Brain pericyte (primary cell): Measurements from ENCODE around the gene KIF16B.
"Not testable (repeated sequence)": the region's sequence is repeated elsewhere in the genome, so short reads cannot be mapped to it uniquely, and the experiment has no call there.

ENCODE experiments used
- DNase-seq: peaks from one replicate; pipeline ENCODE4 v3.0.0-alpha.2; 2012; ENCODE audit warnings: low read depth, low spot score

The KIF16B gene

DNA sequence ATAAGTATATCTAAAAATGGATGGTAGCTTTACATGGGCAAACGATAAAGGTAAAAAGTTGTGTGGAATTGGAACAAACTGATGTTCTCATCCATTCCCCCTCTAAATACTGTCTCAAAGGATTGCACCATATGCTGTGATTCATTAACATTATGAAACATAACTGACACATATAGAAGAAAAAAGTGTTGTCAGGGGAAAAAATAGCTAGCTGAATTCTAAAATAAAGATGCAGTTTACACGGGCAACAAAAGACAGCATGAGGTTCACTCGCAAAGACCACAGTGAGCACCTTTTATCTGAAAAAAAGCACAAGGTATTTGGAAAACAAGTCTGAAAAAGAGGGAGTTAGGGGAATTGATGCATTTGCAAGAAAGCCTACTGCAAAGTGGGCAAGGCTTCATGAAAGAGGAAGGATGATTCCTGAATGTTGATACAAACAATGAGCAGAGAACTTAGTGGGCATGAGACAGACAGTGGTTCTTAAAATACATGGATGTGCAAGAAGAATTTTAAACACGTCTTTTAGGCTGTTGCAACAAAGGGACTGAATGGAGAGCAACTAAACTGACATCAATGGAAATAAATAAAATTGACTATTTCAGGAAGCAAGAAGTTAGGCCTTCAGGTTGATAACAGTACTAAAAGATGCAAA lies 280.9 kb downstream of the KIF16B start:
- no peak for DNase-seq

DNA sequence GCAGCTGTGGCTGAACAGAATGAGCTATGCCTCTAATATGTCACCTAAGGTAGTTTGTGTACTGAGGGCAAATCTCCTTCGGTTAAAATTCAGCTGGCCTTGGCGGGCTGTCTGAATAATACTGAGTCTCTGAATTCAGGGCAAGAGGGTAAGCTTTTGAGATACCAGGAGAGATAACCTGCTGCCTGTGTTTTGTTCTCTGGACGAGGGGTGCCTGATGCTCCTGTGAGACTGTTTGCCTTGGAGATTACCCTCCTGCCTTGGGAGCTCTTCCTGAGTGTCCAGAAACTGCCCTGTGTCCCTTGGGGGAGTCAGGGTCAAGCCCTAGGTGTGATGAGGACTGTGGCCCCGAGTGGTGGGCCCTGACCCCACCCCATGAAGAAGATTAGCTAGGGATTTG lies 282.9 kb downstream of the KIF16B start:
- DNase-seq: no peak

DNA sequence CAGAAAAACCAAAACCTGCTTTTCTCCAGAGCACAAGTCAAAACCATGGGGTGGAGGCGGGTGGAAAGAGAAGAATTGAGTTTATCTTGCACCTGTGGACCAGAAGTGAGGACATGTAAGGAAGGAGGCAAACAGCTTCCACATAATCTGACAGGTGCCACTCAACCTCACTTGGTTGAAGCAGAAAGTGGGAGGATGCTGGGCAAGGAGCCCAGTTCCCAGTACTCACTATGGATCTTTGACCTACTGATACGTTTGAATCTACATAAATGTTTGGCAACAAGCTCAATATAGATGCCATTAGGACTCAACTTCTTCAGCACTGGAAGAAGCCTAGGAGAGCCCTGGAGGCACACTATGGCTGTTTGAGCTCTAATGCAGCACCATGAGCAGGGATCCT lies 285.5 kb downstream of the KIF16B start:
- no peak for DNase-seq

DNA sequence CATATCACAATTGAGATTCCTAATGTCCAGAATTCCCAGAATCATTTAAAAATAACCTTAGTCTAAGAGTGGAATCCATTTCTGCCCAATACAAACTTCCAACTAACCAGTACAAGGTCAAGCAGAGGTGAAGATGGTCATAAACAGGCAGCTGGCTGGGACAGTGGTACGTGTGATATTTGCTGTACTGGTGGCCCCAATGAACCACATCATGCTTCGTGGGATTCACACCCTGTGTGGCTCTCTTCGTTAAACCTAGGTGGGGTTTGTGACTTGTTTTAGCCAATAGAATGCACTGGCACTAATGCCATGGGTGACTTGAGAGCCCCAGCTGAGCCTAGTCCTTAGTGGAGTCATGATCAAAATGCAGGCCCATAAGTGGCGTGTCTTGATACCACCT lies 286.6 kb downstream of the KIF16B start:
- DNase-seq: no peak

DNA sequence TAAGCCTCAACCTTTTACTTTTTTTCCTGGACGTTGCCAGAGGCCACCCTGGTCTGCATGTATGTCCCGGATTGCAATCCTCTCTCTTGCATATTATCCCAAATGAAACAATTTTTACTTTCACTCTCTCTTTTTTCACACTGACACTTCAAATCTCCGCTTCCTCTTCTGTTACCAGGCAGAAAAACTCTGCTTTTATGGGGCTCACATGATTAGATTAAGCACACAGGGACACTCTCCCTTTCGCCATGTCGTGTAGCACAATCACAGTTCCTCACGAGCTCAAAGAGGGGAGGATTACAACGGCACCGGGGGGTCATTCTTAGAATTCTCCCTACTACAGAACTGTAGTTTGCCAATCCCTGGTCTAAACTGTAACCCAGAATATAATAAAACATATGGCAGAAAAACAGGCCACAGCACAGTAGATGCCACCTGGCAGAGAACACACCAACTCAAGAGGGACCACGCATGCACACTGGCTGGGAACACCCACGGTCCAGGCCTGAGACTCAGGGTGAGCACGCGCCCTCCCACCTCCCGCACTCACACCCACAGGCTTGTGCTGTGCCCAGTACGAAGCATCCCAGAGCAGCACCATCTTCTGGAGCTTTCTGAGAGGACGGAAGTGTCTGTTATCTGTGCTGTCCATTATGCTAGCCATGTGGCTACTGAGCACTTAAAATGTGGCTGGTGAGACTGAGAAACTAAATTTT lies 288.7 kb downstream of the KIF16B start:
- no peak for DNase-seq

DNA sequence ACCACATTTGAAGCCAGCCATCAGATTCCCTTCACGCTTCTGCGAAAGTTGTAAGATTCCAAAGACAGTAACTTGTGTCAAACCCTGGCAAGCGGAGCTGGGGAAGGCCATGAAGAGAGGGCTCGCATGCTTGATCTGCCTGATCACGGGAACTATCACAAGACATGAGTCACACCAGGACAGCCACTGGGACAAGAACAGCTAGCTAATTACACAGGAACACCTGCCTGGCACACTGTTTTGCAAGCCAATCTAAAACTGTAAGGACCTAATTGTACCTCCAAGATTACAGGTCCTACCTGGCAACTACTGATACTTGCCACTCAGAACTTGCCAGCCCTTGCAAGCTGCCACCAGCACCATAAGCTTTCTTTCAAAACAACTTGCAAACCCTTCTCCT lies 289.3 kb downstream of the KIF16B start:
- DNase-seq: no peak

DNA sequence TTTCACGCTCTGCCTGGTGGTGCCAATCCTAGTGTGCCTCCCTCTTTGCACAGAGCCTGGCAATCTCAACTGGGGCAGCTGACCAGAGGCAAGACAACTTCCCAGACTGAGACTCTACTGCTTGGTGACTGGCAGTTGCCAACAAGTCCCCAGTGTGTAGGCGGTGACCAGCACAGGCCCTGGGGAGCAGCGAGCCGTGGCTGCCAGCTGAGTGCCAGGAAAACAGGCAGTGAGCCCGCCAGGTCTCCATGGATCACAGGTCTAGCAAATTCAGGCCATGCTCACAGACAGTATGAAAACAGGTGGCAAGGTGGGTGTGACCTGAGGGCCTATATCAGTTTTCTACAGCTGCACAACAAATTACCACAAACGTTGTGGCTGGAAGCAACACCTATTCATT lies 289.9 kb downstream of the KIF16B start:
- no peak for DNase-seq

DNA sequence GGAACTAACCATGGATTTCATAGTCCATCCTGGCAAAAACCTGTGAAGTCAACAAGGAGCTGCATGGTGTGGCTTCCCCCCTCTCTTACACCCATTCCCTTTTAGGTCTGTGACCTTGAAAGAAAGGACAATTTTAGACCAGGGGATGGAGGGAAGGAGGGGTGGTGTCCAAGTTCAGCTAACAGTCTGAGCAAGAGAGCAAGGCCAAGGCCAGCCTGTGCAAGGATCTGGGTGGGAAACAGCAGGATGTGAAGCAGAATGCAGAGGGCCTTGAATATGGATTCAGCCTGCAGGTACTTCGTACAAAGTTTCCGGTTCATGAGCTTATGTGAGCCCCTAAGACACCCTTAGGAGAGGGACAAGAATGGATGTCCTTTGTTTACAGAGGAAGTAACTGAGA lies 293.0 kb downstream of the KIF16B start:
- no peak for DNase-seq

DNA sequence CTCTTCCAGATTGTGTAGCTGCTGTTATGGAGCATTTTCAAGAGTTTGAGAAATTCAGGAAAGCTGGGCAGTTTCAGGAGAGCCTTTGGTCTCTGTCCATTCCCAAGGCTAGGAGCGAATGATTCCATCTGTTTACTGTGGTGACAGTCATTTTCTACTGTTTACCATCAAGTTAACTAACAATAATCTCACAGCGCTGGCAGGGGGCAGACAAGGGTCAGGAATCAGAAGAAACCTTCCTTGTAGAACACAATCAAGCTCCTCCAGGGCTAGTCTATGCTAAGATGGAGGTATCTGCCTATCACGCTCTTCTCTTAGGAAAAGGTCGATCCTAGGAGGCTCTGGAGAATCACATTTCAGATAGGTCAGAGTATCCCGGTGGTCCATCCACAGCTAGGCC lies 293.9 kb downstream of the KIF16B start:
- no peak for DNase-seq

DNA sequence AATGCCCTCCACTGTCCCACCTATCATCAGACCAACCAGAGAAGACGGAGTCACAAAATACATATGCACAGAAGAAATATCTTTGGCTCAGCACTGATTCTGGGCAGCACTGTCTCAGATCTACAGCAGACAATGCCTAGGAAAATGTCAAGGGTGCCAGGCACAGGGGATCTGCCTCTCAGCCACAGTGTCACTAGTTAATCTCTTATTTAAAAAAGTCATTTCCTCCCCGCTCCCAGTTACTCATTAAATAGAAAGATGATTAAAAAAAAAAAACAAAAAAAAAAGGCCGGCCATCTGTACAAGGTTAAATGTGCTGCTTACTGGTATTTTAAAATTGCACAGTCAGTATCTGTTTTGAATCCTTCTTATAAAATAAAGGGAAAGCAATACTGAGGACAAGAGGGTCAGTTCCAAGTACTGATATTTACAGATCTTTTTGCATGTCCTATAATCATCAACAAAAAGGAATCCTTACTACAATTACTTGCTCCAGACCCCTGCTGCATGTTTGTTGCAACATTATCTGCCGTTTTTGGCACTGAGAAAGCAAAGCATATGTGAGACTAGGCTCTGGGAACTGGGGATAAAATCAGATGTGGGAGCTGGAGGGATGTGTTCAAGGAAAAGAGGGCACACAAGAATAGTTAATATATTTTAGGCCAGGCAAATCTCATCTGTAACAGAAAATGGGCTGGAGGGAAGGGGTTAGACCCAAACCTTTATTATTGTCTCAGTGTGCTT lies 299.3 kb downstream of the KIF16B start:
- DNase-seq: no peak

DNA sequence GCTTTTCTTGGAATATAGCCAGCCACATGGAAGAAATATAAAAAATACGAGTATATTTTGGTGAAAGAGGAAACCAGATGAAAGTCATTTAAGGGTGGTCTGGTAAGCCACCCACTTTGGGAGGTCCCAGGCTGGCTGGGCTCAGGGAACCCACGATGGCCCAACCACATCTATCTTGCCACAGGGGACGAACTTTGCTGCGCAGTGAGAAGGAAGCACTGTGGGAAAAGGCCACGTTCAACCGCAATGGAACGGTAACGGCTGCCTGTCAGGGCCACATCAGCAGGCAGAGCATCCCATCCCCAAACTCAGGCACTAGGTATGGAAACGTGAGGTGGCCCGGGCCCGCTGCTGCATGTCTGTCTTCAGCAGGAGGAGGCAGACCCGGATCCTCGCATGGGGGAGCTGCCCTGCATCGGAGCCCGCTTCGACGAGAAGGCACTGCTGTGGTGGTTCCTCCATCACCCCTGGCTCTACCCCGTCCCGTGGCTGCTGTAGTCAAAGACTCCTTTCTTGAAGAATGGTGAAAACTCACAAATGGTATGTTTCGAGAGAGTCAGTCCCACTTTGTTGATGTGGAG lies 300.4 kb downstream of the KIF16B start:
- no peak for DNase-seq

DNA sequence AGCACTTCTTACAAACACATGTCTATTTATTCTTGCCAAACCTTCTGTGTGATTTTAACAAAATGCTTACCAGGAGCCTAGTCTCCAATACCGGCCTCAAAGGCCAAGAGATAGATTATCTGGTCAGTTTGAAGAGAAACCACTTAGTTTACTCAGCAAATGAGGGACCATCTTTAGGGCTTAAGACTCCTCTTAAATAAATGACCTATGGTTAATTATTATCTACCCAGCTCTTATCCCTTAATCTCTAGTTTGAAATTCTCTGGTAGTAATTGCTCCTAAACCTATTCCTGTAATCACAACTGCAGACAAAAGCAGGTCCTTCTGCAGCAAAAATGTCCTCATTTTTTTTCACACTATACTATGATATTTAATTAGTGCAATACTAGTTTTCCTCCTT lies 301.8 kb downstream of the KIF16B start:
- DNase-seq: no peak

DNA sequence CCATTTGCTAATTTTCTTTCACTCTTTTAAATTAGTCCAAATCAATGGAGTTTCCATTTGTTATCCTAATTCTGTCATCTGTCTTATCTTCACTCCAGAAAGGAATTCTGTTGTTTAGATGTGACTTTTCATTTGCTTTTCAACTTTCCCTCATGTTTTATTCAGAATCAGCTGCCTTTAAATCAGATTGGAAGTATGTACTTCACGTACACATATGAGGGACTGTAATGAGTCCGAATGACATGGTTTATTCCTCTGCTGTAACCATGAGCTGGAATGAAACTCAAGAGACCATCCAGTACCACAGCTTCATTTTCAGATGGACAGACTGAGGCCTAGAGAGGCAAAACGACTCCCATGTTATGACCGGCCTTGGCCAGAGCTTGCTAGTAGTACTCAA lies 302.3 kb downstream of the KIF16B start:
- DNase-seq: no peak

DNA sequence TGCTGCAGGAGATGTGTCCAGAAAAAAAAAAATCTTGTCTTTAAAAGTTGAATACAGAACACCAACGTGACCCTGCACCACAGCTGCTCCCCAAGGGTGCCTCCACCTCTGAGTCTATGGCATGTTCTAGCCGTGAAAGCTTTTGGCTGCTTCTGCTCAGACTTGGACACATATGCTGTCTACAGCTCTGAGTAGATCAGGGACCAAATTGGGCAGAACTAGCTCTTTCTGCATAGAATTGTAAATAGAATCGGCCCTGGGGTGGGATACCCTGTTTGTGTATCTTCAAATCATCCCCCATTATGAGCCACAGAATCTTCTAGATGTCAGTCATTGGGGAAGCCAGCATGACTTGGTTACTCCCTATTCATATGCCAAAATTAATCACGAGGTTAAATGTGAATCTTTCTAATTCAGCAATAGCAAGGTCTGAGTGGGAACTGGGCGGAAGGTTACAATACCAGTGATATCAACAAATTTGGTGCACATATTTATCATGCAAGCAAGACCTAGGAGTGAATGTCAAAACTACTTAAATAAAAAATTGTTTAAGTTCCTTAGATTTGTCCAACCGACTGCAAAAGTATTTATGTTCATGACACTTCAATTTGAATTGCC lies 302.8 kb downstream of the KIF16B start:
- no peak for DNase-seq

DNA sequence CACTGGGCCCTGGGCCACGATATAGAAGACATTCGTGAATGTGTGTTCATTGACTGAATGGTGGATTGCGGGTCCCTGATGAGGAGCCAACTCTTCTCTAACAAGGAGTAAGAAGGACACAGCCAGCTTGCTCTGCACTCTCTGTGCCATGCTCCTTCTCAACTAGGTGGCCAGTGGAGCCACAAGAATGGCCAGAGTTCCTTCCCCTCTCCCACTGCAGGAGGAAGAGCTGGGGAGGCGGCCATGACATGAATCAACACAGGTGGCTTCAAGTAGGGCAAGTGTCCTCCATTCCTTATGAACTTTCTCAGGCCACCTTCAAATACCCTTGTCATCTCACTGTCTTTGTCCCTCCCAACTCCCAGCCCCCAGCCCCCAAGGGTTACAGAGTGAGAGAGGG lies 305.7 kb downstream of the KIF16B start:
- no peak for DNase-seq

DNA sequence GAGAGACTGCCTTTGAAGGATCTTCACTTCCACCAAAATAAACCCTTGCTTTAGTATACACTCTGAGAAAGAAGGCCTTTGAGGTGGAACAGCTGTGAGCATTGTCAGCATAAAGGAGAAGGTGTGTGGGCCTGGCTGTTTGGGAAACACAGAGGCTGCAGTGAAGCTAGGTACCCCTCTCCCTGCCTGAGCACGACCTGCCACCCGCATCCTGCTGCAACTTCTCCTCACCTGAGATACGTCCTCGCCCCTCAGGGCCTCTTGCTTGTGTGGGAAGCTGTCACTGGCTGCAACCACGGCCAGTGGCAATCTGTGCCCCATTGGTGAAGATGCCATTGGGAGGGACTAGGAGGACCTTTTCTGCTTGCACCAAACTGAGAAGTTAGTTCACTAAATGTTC lies 307.9 kb downstream of the KIF16B start:
- DNase-seq: no peak

DNA sequence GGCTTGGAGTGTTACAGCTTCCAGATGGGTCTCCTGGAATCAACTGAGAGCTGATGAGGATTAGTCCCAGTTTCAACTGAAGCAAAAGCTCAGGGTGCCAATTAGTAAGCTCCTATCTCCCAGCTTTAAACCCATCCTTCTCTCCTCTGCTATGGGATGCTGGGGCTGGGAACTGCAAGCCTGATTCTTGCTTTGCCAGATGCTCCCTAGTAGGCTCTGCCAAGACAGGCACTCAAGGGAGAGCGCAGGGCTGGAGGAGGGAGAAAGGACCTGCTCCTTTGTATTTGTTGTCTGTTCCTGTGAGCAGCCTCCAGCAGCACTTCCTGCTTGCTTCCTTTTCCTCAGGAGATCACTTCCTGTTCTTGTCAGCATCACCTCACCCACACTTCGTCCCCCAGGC lies 309.7 kb downstream of the KIF16B start:
- no peak for DNase-seq

DNA sequence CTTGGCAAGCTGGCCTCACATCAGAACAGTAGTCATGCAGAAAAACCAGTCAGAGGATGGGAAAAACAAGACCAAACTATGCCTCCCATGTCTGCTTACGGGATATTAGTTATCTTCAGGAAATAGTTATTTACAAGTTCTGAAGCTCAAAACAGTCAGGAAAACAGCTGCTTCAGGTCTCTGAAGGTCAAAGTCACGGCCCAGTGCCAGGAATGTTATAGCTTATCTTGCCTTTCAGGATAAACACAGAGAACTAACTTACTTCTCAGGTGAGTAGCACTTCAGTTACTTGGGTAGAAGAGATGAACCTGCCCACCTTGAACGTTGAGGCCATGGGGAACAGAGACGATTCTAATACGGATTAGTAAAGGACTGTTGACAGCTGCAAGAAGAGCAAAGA lies 310.7 kb downstream of the KIF16B start:
- no peak for DNase-seq

DNA sequence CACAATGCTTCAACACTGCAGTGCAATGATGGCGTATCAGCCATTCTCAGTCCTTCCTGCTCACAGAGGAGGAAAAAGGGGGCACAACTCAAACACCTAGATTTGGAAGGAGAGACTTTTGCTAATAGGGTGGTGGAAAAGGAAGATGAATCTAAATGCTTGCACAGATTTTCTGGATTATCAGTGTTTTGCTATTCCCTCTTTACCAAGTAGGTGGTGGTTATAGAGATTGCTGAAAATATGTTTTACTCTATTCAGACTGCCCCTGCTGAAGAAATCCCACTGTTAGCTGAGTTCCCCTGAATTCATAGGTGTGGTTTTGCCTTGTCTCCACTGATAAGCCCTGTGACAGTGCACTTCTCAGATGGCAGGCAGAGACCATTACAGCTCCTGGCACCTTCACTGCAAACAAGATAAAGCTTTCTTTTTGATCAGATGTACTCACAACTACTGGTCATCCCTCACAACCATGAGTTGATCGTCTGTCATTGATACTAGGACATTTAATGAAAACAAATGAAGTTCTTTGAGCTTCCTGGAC lies 311.4 kb downstream of the KIF16B start:
- DNase-seq: no peak

DNA sequence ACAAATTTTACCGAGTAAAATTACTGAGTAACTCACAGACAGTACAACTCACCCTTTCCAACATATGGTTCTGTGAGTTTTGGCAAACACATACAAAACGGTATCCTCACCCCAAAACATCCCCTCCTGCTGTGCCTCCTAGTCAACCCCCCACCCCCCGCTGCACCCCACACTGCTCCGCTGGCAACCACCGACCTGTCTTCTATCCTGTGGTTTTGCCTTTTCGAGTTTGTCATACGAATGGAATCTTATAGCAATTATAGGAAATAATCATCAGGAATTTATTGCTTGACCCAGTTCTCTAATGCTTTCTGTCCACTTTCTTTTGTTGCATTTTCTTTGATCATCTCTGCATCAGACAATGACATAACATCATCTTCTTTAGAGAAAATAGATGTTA lies 312.3 kb downstream of the KIF16B start:
- DNase-seq: no peak

DNA sequence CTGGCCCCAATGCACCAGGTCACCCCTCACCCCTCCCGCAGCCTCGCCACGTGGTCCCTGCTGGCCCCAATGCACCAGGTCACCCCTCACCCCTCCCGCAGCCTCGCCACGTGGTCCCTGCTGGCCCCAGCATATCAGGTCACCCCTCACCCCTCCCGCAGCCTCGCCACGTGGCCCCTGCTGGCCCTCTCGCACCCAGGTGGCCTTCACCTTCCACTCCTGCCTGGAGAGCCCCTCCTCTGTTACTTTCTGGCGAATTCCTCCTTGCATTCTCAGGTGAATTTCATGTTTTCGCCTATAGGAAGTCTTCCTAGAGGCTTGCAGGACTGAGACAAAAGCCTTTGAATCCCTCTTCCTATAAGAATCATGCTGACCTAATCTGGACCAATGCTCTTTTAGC lies 313.1 kb downstream of the KIF16B start:
- DNase-seq: not testable (repeated sequence)

DNA sequence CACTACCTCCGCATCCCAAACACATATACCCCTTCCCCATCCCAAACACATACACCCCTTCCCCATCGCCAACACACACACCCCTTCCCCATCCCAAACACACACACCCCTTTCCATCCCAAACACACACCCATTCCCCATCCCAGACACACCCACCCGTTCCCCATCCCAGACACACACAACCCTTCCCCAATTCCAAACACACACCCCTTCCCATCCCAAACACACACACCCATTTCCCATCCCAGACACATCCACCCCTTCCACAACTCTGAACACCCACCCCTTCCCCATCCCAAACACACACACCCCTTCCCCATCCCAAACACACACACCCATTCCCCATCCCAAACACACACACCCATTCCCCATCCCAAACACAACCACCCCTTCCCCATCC lies 314.5 kb downstream of the KIF16B start:
- no peak for DNase-seq
